ENCODE data around the gene SMOC2. TPM values are rescaled to one million over a fixed set of nuclear protein-coding genes. Genes with fewer than 3 reads are reported as not detected.
"Not testable (repeated sequence)": the region's sequence is repeated elsewhere in the genome, so short reads cannot be mapped to it uniquely, and the experiment has no call there.

The SMOC2 gene
- total RNA-seq, 6 experiments from 2014 or later: 0.42 to 3.5 (median 1.2) TPM

DNA sequence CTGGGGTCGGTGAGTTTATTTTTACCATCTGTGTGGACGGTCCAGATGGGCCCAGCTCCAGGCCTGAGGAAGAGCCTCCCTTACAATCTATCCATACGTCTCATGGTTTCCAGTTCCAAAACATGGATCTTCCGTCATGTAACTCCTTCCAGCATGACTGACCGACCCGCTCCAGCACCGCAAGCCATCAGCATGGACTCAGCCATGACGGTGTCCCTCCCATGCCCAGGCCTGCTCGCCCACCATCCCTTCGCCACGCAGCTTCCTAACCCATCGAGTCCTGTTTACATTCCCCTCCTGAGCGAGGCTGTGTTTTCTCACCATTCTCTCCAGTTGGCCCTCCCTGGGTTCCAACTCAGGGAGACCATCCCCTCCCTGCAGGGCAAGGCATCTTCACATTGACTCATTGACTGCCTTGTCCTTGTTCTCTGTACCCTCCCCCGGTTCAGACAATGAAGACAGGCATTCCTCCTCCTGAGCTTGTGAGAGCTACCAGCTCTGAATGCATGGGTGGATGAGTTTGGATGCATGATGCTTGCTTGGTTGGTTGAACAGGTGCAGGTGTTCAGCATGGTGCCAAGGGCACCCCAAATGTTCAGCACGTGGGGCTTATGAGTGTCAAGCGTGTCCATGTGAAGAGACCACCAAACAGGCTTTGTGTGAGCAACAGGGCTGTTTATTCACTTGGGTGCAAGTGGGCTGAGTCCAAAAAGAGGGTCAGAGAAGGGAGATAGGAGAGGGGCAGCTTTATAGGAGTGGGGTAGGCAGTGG lies 235.8 kb downstream of the SMOC2 start:
- Histone ChIP-seq H3K36me3 (no peaks in the 10 kb centered on the region), H3K4me3 (no peak overlapping the region), H3K9me3 (no peaks in the 10 kb centered on the region), H3K27me3 (no peaks in the 10 kb centered on the region), H3K4me1 (no peaks in the 10 kb centered on the region), H3K27ac (no peak overlapping the region)
- DNase-seq (peak in 1 of 3 donors; percentile 11), ATAC-seq (no peak)
- intact Hi-C loops (cut with DNase I): no loop called here
- WGBS (ENCODE audit: insufficient coverage, low coverage, low lambda C conversion rate, missing lambda C conversion rate): 63% methylated on average over 13 of the region's 16 CpGs
- TF ChIP-seq, protein P1, sequence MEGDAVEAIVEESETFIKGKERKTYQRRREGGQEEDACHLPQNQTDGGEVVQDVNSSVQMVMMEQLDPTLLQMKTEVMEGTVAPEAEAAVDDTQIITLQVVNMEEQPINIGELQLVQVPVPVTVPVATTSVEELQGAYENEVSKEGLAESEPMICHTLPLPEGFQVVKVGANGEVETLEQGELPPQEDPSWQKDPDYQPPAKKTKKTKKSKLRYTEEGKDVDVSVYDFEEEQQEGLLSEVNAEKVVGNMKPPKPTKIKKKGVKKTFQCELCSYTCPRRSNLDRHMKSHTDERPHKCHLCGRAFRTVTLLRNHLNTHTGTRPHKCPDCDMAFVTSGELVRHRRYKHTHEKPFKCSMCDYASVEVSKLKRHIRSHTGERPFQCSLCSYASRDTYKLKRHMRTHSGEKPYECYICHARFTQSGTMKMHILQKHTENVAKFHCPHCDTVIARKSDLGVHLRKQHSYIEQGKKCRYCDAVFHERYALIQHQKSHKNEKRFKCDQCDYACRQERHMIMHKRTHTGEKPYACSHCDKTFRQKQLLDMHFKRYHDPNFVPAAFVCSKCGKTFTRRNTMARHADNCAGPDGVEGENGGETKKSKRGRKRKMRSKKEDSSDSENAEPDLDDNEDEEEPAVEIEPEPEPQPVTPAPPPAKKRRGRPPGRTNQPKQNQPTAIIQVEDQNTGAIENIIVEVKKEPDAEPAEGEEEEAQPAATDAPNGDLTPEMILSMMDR (IDR thresholded peaks at IDR 0.05): no peak
- TF ChIP-seq POLR2A (IDR thresholded peaks at IDR 0.05): no peak

DNA sequence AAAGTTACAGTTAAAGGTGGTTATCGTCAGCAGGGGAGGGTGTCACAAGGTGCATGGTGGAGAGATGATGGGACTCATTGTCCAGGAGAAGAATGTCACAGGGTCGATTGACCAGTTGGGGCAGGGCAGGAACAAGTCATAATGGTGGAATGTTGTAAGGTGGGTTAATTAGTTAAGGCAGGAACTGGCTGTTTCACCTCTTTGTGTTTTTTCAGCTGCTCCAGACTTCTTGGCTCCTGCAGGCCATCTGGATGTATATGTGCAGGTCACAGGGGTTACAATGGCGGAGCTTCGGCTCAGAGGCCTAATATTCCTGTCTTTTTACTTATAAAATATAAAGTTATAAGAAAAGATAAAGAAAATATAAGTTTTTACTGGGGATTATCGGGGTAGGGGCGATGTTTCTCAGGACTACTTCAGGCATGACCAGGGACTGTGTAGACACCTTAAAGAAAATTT lies 236.4 kb downstream of the SMOC2 start:
- H3K27ac ChIP-seq; H3K27me3 ChIP-seq; H3K4me3 ChIP-seq; ATAC-seq; H3K36me3 ChIP-seq; intact Hi-C loops (cut with DNase I); H3K9me3 ChIP-seq; H3K4me1 ChIP-seq: not testable (repeated sequence)
- DNase-seq: peak in 1 of 3 donors; percentile 1
- 63% methylated on average over 5 of the region's 6 CpGs for WGBS (ENCODE audit: insufficient coverage, low coverage, low lambda C conversion rate, missing lambda C conversion rate)

DNA sequence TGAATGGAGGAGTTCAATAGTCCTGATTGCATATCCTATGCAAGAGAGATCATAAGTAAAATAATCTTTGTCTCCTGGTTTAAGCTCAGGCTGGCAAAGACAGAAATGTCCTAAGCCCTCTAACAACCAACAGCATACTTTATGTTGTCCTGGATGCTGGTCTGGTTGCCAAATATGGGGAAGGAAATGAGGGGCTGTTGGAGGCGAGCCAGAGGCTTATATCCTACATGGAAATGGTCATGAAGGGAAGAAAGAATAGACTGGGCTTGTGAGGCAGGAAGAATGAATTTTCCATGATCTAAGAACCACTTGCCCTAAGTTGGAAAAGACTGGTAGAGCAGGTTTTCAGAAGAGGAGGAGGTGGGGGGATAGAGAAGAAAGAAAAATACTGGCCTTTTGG lies 237.1 kb downstream of the SMOC2 start:
- no peak for DNase-seq
- H3K27ac ChIP-seq: no peak overlapping the region
- WGBS (ENCODE audit: insufficient coverage, low coverage, low lambda C conversion rate, missing lambda C conversion rate): 25% methylated on average over 1 of the region's 1 CpG

DNA sequence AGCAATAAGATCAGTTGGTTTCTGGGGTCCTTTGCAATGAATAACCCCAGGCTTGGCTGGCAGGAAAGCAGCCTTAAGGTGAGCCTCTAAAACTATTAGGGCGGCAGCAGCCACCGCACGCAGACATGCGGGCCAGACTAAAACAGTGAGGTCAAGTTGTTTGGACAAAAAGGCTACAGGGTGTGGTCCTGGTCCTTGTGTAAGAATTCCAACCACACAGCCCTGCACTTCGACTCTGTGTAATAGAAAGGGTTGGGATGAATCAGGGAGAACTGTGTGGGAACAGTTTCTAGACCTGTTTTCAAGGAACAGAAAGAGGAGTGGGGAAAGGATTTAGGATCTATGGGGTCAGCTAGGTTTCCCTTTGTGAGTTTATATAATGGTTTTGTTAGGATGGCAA lies 237.6 kb downstream of the SMOC2 start:
- DNase-seq: peak in 1 of 3 donors; percentile 3

More for the DNA sequence above, 237.1 kb downstream of the SMOC2 start:
- H3K27me3 ChIP-seq: no peaks in the 10 kb centered on the region
- no peaks in the 10 kb centered on the region for H3K4me1 ChIP-seq
- H3K4me3 ChIP-seq: no peak overlapping the region
- H3K36me3 ChIP-seq: no peaks in the 10 kb centered on the region
- ATAC-seq: no peak
- TF ChIP-seq, protein P1 (IDR thresholded peaks at IDR 0.05): no peak
- TF ChIP-seq POLR2A (IDR thresholded peaks at IDR 0.05): no peak
- no peaks in the 10 kb centered on the region for H3K9me3 ChIP-seq
- intact Hi-C loops (cut with DNase I): no loop called here

DNA sequence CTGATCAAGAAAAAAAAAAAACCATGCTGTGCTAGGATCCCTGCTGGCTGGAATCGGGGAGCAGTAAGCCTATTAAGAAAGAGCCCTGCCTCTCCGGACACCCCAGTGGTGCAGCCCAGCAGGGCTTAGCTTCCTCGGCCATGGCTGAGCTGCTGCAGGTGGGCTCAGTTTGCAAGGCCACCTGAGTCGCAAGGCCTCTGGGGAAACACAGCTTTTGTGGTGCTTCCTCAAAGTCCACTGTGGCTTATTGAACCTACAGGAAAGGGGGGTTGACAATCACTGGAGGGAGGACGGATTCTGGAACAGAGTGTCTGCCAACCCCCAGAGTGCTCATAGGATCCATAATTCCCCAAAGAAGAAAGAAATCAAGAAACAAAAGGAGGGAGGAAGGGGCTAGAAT lies 240.8 kb downstream of the SMOC2 start:
- intact Hi-C loops (cut with DNase I): no loop called here
- no peak overlapping the region for H3K27ac ChIP-seq
- DNase-seq: peak in 1 of 3 donors; percentile 3
- TF ChIP-seq, protein P1 (IDR thresholded peaks at IDR 0.05): no peak
- TF ChIP-seq POLR2A (IDR thresholded peaks at IDR 0.05): no peak
- no peaks in the 10 kb centered on the region for H3K4me1 ChIP-seq
- H3K4me3 ChIP-seq: no peak overlapping the region
- no peak for ATAC-seq
- H3K27me3 ChIP-seq: no peaks in the 10 kb centered on the region
- 69% methylated on average over 3 of the region's 5 CpGs for WGBS (ENCODE audit: insufficient coverage, low coverage, low lambda C conversion rate, missing lambda C conversion rate)
- no peaks in the 10 kb centered on the region for H3K9me3 ChIP-seq
- no peaks in the 10 kb centered on the region for H3K36me3 ChIP-seq

More for the DNA sequence above, 237.6 kb downstream of the SMOC2 start:
- no peak for TF ChIP-seq POLR2A (IDR thresholded peaks at IDR 0.05)
- TF ChIP-seq, protein P1 (IDR thresholded peaks at IDR 0.05): no peak
- H3K4me1 ChIP-seq: no peaks in the 10 kb centered on the region
- H3K9me3 ChIP-seq: no peaks in the 10 kb centered on the region
- intact Hi-C loops (cut with DNase I): no loop called here
- ATAC-seq: no peak
- no peaks in the 10 kb centered on the region for H3K36me3 ChIP-seq
- 48% methylated on average over 3 of the region's 5 CpGs for WGBS (ENCODE audit: insufficient coverage, low coverage, low lambda C conversion rate, missing lambda C conversion rate)
- H3K27ac ChIP-seq: no peak overlapping the region
- no peaks in the 10 kb centered on the region for H3K27me3 ChIP-seq
- no peak overlapping the region for H3K4me3 ChIP-seq
